ENCODE data around the gene METTL2A.
"Not testable (repeated sequence)": the region's sequence is repeated elsewhere in the genome, so short reads cannot be mapped to it uniquely, and the experiment has no call there.

GRCh38 chr17:62423647-62424461 lies at the start of gene METTL2A:
- TF ChIP-seq CTCF (IDR thresholded peaks at IDR 0.05; ENCODE audit: poor library complexity, severe bottlenecking) = peak; percentile 80
- TF ChIP-seq REST (IDR thresholded peaks at IDR 0.05; ENCODE audit: borderline replicate concordance); EZH2 (IDR thresholded peaks at IDR 0.05; ENCODE audit: borderline replicate concordance, insufficient read depth, low read length, poor library complexity, severe bottlenecking): not testable (repeated sequence)
- TF ChIP-seq EP300 (conservative IDR thresholded peaks at IDR 0.05; ENCODE audit: poor library complexity, severe bottlenecking) = peak; percentile 14
- TF ChIP-seq POLR2AphosphoS5 (IDR thresholded peaks at IDR 0.05) = peak; percentile 84
- TF ChIP-seq SMC3 (conservative IDR thresholded peaks at IDR 0.05; ENCODE audit: poor library complexity) = peak; percentile 15
- TF ChIP-seq TAF1 (IDR thresholded peaks at IDR 0.05; ENCODE audit: low read depth) = peak; percentile 57
